K562 (cell line): ENCODE data around the gene F12. TPM values are rescaled to one million over a fixed set of nuclear protein-coding genes. Genes with fewer than 3 reads are reported as not detected.
A peak's percentile ranks its signal among the peaks of the same experiment; 100 is the strongest.

Source experiments
- ATAC-seq: fragments of 200-7000 bp; cut with Tn5 transposase; 3 replicates; pipeline ENCODE4 v1.9.1; 2020; ENCODE audit warnings: moderate library complexity
- BruUV-seq: library from RNA; stranded (reverse); fragments of 400-500 nt; replicated peaks from 2 replicates; lab custom pipeline; 2021; lab: Mats Ljungman, UMichigan
- CTCF ChIA-PET: fragments of 300-600 bp; formaldehyde crosslinking; extraction: SDS; loops from one replicate; lab custom pipeline; 2021; ENCODE audit warnings: low intra/inter-chr PET ratio; lab: Yijun Ruan, JAX
- POLR2A ChIA-PET: fragments of 300-600, 350-650 bp; sonication (Branson Sonifier 250); formaldehyde crosslinking; extraction: SDS; loops from one replicate; lab custom pipeline; 2021; ENCODE audit warnings: antibody characterized with exemption, inconsistent platforms; lab: Yijun Ruan, JAX
- DNase-seq, 4 experiments: peaks; one replicate each; pipeline versions ENCODE4 v3.0.0 to v3.0.0-alpha.2; 2011 to 2018; ENCODE audit warnings: low spot score in 3 of 4, mixed read lengths in 3 of 4; ENCODE audit errors: extremely low read depth in 1 of 4
- FAIRE-seq: peaks from 2 replicates; lab custom pipeline; 2011; peaks lifted over from hg19 to GRCh38; lab: Jason Lieb, UNC
- H2AFZ ChIP-seq: 2 replicates; pipeline ENCODE4 v1.6.0; 2011; ENCODE audit warnings: low read depth, low read length, control low read depth, inconsistent platforms
- H3K27ac ChIP-seq: fragments of 200-600 bp; 3 replicates; pipeline ENCODE4 v1.8.0; 2011; ENCODE audit warnings: low read depth, mild to moderate bottlenecking, control low read depth, inconsistent platforms, low read length, moderate library complexity, mixed read lengths; ENCODE audit errors: extremely low read depth
- H3K27me3 ChIP-seq, 2 experiments: fragments of 300-600 bp in 1 of 2; 2 replicates in 1 of 2; 3 replicates in 1 of 2; pipeline versions ENCODE4 v1.6.0 to v1.8.0; 2011; ENCODE audit warnings: inconsistent platforms in 2 of 2, low read length in 2 of 2, mild to moderate bottlenecking in 1 of 2, mixed read lengths in 1 of 2, moderate library complexity in 1 of 2; ENCODE audit not compliant: control insufficient read depth in 2 of 2, insufficient read depth in 2 of 2
- H3K36me3 ChIP-seq: fragments of 300-600 bp; 3 replicates; pipeline ENCODE4 v1.8.0; 2011; ENCODE audit warnings: mild to moderate bottlenecking, low read length, inconsistent platforms; ENCODE audit not compliant: control insufficient read depth, insufficient read depth
- H3K4me1 ChIP-seq, 2 experiments: fragments of 200-600 bp in 1 of 2; replicated peaks in 1 of 2; 2 replicates in 1 of 2; 3 replicates in 1 of 2; pipeline versions ENCODE4 v1.5.1 to v1.8.0; 2011; ENCODE audit warnings: inconsistent platforms in 2 of 2, low read length in 2 of 2, mild to moderate bottlenecking in 1 of 2, mixed read lengths in 1 of 2, moderate library complexity in 1 of 2; ENCODE audit not compliant: control insufficient read depth in 2 of 2, insufficient read depth in 2 of 2
- H3K4me2 ChIP-seq: 2 replicates; pipeline ENCODE4 v1.6.1; 2011; ENCODE audit warnings: low read length, control low read depth, inconsistent platforms, mixed read lengths; ENCODE audit not compliant: insufficient read depth
- H3K4me3 ChIP-seq: fragments of 200-600 bp; sonication (generic), shearing (Covaris generic); 2 replicates; pipeline ENCODE4 v1.5.1; 2016; ENCODE audit warnings: control low read depth, inconsistent platforms
- H3K79me2 ChIP-seq: fragments of 200-600 bp; 3 replicates; pipeline ENCODE4 v1.8.0; 2011; ENCODE audit warnings: low read length, inconsistent platforms; ENCODE audit not compliant: control insufficient read depth, insufficient read depth
- H3K9ac ChIP-seq, 2 experiments: 2 replicates each; pipeline versions ENCODE4 v1.6.0 to v1.6.1; 2011; ENCODE audit warnings: low read depth in 2 of 2, low read length in 2 of 2, control low read depth in 1 of 2, inconsistent platforms in 1 of 2, mild to moderate bottlenecking in 1 of 2, mixed read lengths in 1 of 2; ENCODE audit not compliant: insufficient read depth in 1 of 2
- H3K9me1 ChIP-seq: one replicate; pipeline ENCODE4 v1.6.0; 2011; ENCODE audit warnings: inconsistent platforms, mild to moderate bottlenecking, low read length, moderate library complexity; ENCODE audit not compliant: control insufficient read depth, insufficient read depth
- H3K9me3 ChIP-seq: replicated peaks from 2 replicates; pipeline ENCODE4 v1.5.1; 2011; ENCODE audit warnings: low read depth, low read length, inconsistent platforms; ENCODE audit not compliant: control insufficient read depth, insufficient read depth
- H4K20me1 ChIP-seq: replicated peaks from 2 replicates; pipeline ENCODE4 v1.6.1; 2011; ENCODE audit warnings: low read length, inconsistent platforms, mixed read lengths; ENCODE audit not compliant: control insufficient read depth, insufficient read depth
- DPF2 ChIP-seq: fragments of 450-650 bp; IDR thresholded peaks from 2 replicates; pipeline ENCODE4 v1.6.1; 2016
- EP400 ChIP-seq: fragments of 450-650 bp; IDR thresholded peaks from 2 replicates; pipeline ENCODE4 v1.6.1; 2017; ENCODE audit warnings: antibody characterized with exemption, mild to moderate bottlenecking, moderate library complexity
- FOXP1 ChIP-seq: sonication (generic); formaldehyde crosslinking; IDR thresholded peaks from 2 replicates; pipeline ENCODE4 v1.8.0; 2022; ENCODE audit warnings: mild to moderate bottlenecking, missing genetic modification reagents
- GATAD2A ChIP-seq: fragments of 450-650 bp; IDR thresholded peaks from 2 replicates; pipeline ENCODE4 v1.6.1; 2017
- MTA2 ChIP-seq: fragments of 450-650 bp; IDR thresholded peaks from 2 replicates; pipeline ENCODE4 v1.6.1; 2016; ENCODE audit warnings: low read depth
- NFE2 ChIP-seq: IDR thresholded peaks from 2 replicates; pipeline ENCODE4 v1.6.1; 2014; ENCODE audit warnings: antibody characterized with exemption, low read depth
- PHF8 ChIP-seq: fragments of 200-600 bp; sonication (generic); IDR thresholded peaks from 2 replicates; pipeline ENCODE4 v1.6.1; 2012; ENCODE audit warnings: mixed run types, mild to moderate bottlenecking, inconsistent platforms, low read length, moderate library complexity, borderline replicate concordance
- SAFB2 ChIP-seq: fragments of 200-400 bp; formaldehyde crosslinking; IDR thresholded peaks from 2 replicates; pipeline ENCODE4 v1.6.1; 2018; ENCODE audit warnings: borderline replicate concordance, low read length, low read depth, moderate library complexity; ENCODE audit not compliant: severe bottlenecking
- TRIM24 ChIP-seq, 2 experiments: fragments of 450-650 bp; IDR thresholded peaks; 2 replicates each; pipeline ENCODE4 v1.6.1; 2016
- WGBS: fragments of 100-300 bp; shearing (Covaris generic); methylation state at CpG from one replicate; pipeline ENCODE4 v1.1.6; 2016; ENCODE audit warnings: low coverage, mixed read lengths; ENCODE audit not compliant: insufficient coverage; ENCODE audit errors: missing lambda C conversion rate; 5-methylcytosine and 5-hydroxymethylcytosine counted together
- in situ Hi-C: fragments of 300-500 bp; cut with MboI; formaldehyde crosslinking; loops from 4 replicates; pipeline ENCODE4 v1.15.0; 2018; ENCODE audit warnings: inconsistent platforms, mixed read lengths
- intact Hi-C: fragments of 100-400 bp; cut with micrococcal nuclease; formaldehyde crosslinking; loops from 2 replicates; pipeline ENCODE4 v1.14.2; 2022
- polyA plus RNA-seq, 8 experiments: library from polyadenylated mRNA; depleted of rRNA in 4 of 8; stranded (reverse) in 5 of 8; unstranded in 3 of 8; fragments of >200 nt; fragmentation: Nextera tagmentation in 2 of 8; fragmentation: Illumina TruSeq in 1 of 8; extraction: Ambion mirVana in 2 of 8; extraction: Trizol in 1 of 8; gene quantifications; 2 replicates each; pipeline versions ENCODE4 v1.2.1 to v1.2.3, GENCODE V29; 2011 to 2014; ENCODE audit warnings: inconsistent platforms in 1 of 8, missing spikeins in 1 of 8
- total RNA-seq, 7 experiments: library from RNA; depleted of rRNA in 6 of 7; stranded (reverse); fragments of >200 nt in 6 of 7; fragmentation: Illumina TruSeq in 2 of 7; extraction: Trizol in 2 of 7; gene quantifications; 2 replicates each; pipeline versions ENCODE4 v1.2.1 to v1.2.3, GENCODE V29; 2011 to 2021; ENCODE audit warnings: low replicate concordance in 1 of 7
- TF ChIP-seq, protein P1 (sequence below): fragments of 450-650 bp; IDR thresholded peaks from 2 replicates; pipeline ENCODE4 v1.6.1; 2014; ENCODE audit warnings: low read depth, mild to moderate bottlenecking, moderate library complexity, borderline replicate concordance
- TF ChIP-seq, protein P2 (sequence below), 2 experiments: fragments of 450-650 bp in 1 of 2; sonication (generic) in 1 of 2; formaldehyde crosslinking in 1 of 2; IDR thresholded peaks in 1 of 2; conservative IDR thresholded peaks in 1 of 2; 2 replicates each; pipeline versions ENCODE4 v1.6.1 to v1.8.1; 2016 to 2023; ENCODE audit warnings: mild to moderate bottlenecking in 2 of 2, moderate library complexity in 2 of 2, inconsistent platforms in 1 of 2, missing genetic modification reagents in 1 of 2

The F12 gene
- total and polyA plus RNA-seq, 9 of the 15 experiments (the other 6 are each of a cell fraction or from before 2014, with no cell fraction given) = 0.59 to 18.3 (median 3.6) TPM

DNA sequence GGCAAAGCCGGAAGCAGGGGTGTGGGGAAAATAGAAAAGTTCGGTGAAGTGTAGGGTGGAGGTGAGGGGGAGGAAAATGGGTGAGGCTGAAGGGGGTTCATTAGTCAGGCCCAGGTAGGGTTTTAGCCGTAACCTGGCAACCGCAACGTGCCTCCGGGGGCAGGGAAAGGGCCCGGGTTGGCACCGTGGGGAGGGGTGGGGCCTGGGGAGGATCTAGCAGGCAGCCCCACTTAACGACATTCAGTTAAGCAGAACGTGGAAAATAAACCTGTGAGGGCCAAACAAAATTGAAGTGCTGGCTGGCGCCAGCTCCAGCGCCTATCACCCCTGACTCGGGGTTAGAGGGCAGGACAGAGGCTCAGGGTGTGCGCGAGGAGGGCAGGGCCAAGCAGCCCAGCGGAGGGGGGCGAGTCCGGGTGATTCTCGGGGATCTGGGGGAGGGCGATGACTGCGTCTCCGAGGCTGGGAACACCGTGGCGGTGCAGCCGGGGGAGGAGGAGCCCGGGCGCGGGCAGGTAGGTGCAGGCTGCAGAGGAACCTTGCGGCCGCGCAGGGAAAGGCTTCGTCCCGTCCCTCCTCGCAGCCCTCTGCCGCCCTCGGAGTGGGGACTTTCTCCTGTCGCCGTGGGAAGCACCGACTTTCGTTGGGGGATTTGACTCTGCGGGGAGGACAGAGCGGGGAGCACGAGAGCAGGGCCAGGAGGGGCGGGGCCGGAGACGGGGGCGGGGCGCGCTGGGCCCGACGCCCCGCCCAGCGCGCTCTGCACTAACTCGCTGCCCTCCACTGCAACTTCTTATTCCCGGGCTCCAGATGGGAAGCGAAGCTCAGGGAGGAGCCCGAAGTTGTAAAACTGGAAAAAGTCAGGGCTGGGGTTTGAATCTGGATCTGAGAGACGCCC is 46.5 kb downstream of the F12 start:
- H3K9me3 ChIP-seq = no peaks in the 10 kb centered on the region
- DNase-seq (peak; percentile 83 to 86 (median 85)), FAIRE-seq (peak; percentile 78), ATAC-seq (peak; percentile 68)
- H3K4me1 ChIP-seq = peaks cover 44 to 76% of the 10 kb centered on the region in 2 experiments
- H3K4me2 ChIP-seq = peak overlapping the region; percentile 80
- H2AFZ ChIP-seq = peak overlapping the region; percentile 94
- ChIA-PET CTCF (no interaction called here), POLR2A (interaction anchor here (0.7 to 3.0 kb wide), 4 partner anchors 11 to 131 kb away, joined by 3 to 18 read pairs (median 8); partner anchors contain the start of gene LMAN2)
- BruUV-seq = no TSS peak
- WGBS = 14% methylated on average over 39 of the region's 59 CpGs
- H3K36me3 ChIP-seq = no peaks in the 10 kb centered on the region
- H3K79me2 ChIP-seq = peaks cover 7% of the 10 kb centered on the region
- H3K4me3 ChIP-seq = peak overlapping the region; percentile 45
- intact Hi-C loops = loop anchor here (10.0 kb wide), 1 partner anchor 248 kb away; no protein-coding TSS in a partner anchor
- no peaks in the 10 kb centered on the region for H3K27me3 ChIP-seq
- no peaks in the 10 kb centered on the region for H3K9me1 ChIP-seq
- no peaks in the 10 kb centered on the region for H4K20me1 ChIP-seq
- in situ Hi-C loops = no loop called here
- peak overlapping the region; percentile 67 for H3K27ac ChIP-seq
- H3K9ac ChIP-seq = peak overlapping the region; percentile 41 to 93; a peak in 3 of 4 replicates
- TF ChIP-seq GATAD2A (peak; percentile 73; the same call in 1 of the 2 replicates), EP400 (peak; percentile 77), TRIM24 (IDR thresholded peaks at IDR 0.05) (0 out of 4 replicates have a peak, but pooled peaks of 1 of the 2 experiments have one; percentile 16), DPF2 (peak; percentile 21; the same call in 1 of the 2 replicates), MTA2 (0 out of 2 replicates have a peak, but pooled peaks have one; percentile 6), FOXP1 (CRISPR knock-in tag) (peak; percentile 65; the same call in 1 of the 2 replicates), NFE2 (peak; percentile 30), SAFB2 (no peak), PHF8 (peak; percentile 76; the same call in 1 of the 2 replicates)
- TF ChIP-seq, protein P1, sequence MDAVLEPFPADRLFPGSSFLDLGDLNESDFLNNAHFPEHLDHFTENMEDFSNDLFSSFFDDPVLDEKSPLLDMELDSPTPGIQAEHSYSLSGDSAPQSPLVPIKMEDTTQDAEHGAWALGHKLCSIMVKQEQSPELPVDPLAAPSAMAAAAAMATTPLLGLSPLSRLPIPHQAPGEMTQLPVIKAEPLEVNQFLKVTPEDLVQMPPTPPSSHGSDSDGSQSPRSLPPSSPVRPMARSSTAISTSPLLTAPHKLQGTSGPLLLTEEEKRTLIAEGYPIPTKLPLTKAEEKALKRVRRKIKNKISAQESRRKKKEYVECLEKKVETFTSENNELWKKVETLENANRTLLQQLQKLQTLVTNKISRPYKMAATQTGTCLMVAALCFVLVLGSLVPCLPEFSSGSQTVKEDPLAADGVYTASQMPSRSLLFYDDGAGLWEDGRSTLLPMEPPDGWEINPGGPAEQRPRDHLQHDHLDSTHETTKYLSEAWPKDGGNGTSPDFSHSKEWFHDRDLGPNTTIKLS = peak; percentile 27; the same call in 1 of the 2 replicates
- TF ChIP-seq, protein P2, sequence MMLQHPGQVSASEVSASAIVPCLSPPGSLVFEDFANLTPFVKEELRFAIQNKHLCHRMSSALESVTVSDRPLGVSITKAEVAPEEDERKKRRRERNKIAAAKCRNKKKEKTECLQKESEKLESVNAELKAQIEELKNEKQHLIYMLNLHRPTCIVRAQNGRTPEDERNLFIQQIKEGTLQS (IDR thresholded peaks at IDR 0.05) = peak; percentile 10; the same call in 1 of the 2 replicates
- TF ChIP-seq, protein P2 (CRISPR knock-in tag; conservative IDR thresholded peaks at IDR 0.05) = no peak
